HEK293T (cell line): ENCODE data around the gene ODF4.
"Not testable (repeated sequence)": the region's sequence is repeated elsewhere in the genome, so short reads cannot be mapped to it uniquely, and the experiment has no call there.

Experiments
- CTCF ChIA-PET: fragments of 350-600 bp; formaldehyde crosslinking; extraction: SDS; loops from one replicate; lab custom pipeline; 2021; ENCODE audit warnings: antibody characterized with exemption, inconsistent platforms; lab: Yijun Ruan, JAX
- POLR2A ChIA-PET: fragments of 350-600 bp; formaldehyde crosslinking; extraction: SDS; loops from one replicate; lab custom pipeline; 2020; ENCODE audit warnings: antibody characterized with exemption, inconsistent platforms; lab: Yijun Ruan, JAX
- DNase-seq: peaks from one replicate; pipeline ENCODE4 v3.0.0; 2012; ENCODE audit warnings: mixed read lengths; ENCODE audit errors: extremely low spot score
- ARNT ChIP-seq: fragments of 450-650 bp; IDR thresholded peaks from 2 replicates; pipeline ENCODE4 v1.6.1; 2017; ENCODE audit warnings: mild to moderate bottlenecking
- BHLHE40 ChIP-seq: fragments of 450-650 bp; IDR thresholded peaks from 2 replicates; pipeline ENCODE4 v1.6.1; 2016; ENCODE audit warnings: mild to moderate bottlenecking, moderate library complexity, borderline replicate concordance
- CTBP1 ChIP-seq: fragments of 450-650 bp; IDR thresholded peaks from 2 replicates; pipeline ENCODE4 v1.6.1; 2016; ENCODE audit warnings: borderline replicate concordance
- ELF4 ChIP-seq: fragments of 450-650 bp; IDR thresholded peaks from 2 replicates; pipeline ENCODE4 v1.6.1; 2017; ENCODE audit warnings: antibody characterized with exemption
- FOXA1 ChIP-seq: fragments of 450-650 bp; IDR thresholded peaks from 2 replicates; pipeline ENCODE4 v1.6.1; 2016; ENCODE audit warnings: mild to moderate bottlenecking
- FOXK2 ChIP-seq: fragments of 450-650 bp; IDR thresholded peaks from 2 replicates; pipeline ENCODE4 v1.6.1; 2016; ENCODE audit warnings: mild to moderate bottlenecking
- FOXM1 ChIP-seq: fragments of 450-650 bp; IDR thresholded peaks from 2 replicates; pipeline ENCODE4 v1.6.1; 2017; ENCODE audit warnings: mild to moderate bottlenecking, borderline replicate concordance
- HDGF ChIP-seq: fragments of 450-650 bp; IDR thresholded peaks from 2 replicates; pipeline ENCODE4 v1.6.1; 2017; ENCODE audit warnings: antibody characterized with exemption, borderline replicate concordance
- L3MBTL2 ChIP-seq: fragments of 450-650 bp; conservative IDR thresholded peaks from 2 replicates; pipeline ENCODE4 v1.6.1; 2016; ENCODE audit warnings: mild to moderate bottlenecking
- LEF1 ChIP-seq: fragments of 450-650 bp; IDR thresholded peaks from 2 replicates; pipeline ENCODE4 v1.6.1; 2017; ENCODE audit warnings: mild to moderate bottlenecking, borderline replicate concordance
- NFRKB ChIP-seq: fragments of 450-650 bp; IDR thresholded peaks from 2 replicates; pipeline ENCODE4 v1.6.1; 2016; ENCODE audit warnings: mild to moderate bottlenecking, moderate library complexity
- SP1 ChIP-seq: fragments of 450-650 bp; IDR thresholded peaks from 2 replicates; pipeline ENCODE4 v1.6.1; 2017
- SUZ12 ChIP-seq: fragments of 450-650 bp; IDR thresholded peaks from 2 replicates; pipeline ENCODE4 v1.6.1; 2016; ENCODE audit warnings: mild to moderate bottlenecking
- TARDBP ChIP-seq: fragments of 450-650 bp; IDR thresholded peaks from 2 replicates; pipeline ENCODE4 v1.6.1; 2016
- ZNF384 ChIP-seq: fragments of 450-650 bp; IDR thresholded peaks from 2 replicates; pipeline ENCODE4 v1.6.1; 2016
- TF ChIP-seq, protein P1 (sequence below): fragments of 450-650 bp; IDR thresholded peaks from 2 replicates; pipeline ENCODE4 v1.6.1; 2016

ODF4 gene

DNA sequence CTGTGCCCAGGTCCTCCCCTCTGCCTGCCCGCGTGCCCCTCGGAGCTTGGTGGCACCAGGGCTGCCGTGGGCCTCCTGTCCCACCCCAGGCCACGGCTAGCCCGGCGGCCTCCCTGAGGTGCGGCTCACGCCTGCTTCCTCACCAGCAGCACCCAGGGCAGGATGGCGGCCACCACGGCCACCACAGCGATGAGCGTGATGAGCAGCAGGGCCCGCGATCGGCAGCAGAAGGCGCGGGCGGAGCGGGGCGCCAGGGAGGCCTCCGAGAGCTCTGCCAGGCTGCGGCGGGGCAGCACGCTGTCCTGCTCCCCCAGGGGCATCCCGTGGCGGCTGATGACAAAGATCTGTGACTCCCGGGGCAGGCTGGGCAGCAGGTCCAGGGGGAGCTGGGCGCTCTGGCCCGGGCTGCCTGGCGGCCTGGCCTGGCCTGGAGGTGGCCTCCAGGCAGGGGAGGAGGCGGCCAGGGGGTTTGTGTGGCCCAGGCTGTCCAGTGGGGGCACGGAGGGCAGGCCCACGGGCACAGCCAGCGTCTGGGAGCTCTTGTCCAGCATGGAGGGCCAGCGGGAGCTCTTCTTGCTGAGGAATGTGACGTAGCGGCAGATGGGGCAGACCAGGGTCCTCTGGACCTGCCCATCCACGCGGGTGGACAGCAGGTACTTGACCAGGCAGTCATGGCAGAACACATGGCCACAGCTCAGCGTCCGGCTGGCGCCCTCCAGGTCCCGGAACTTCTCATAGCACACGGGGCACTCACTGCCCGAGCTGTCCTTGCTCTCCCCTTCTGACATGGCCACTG, 53.2 kb downstream of the ODF4 start:
- CTCF ChIA-PET, result no interaction called here
- TF ChIP-seq ELF4, result no peak
- TF ChIP-seq SUZ12, result no peak
- no peak for TF ChIP-seq ZNF384
- no peak for TF ChIP-seq HDGF
- no peak for TF ChIP-seq ARNT
- TF ChIP-seq FOXA1, result no peak
- TF ChIP-seq CTBP1, result no peak
- no peak for TF ChIP-seq BHLHE40
- no peak for TF ChIP-seq NFRKB
- no peak for TF ChIP-seq SP1
- TF ChIP-seq FOXM1, result no peak
- no peak for TF ChIP-seq FOXK2
- TF ChIP-seq TARDBP, result no peak
- no peak for TF ChIP-seq L3MBTL2

DNA sequence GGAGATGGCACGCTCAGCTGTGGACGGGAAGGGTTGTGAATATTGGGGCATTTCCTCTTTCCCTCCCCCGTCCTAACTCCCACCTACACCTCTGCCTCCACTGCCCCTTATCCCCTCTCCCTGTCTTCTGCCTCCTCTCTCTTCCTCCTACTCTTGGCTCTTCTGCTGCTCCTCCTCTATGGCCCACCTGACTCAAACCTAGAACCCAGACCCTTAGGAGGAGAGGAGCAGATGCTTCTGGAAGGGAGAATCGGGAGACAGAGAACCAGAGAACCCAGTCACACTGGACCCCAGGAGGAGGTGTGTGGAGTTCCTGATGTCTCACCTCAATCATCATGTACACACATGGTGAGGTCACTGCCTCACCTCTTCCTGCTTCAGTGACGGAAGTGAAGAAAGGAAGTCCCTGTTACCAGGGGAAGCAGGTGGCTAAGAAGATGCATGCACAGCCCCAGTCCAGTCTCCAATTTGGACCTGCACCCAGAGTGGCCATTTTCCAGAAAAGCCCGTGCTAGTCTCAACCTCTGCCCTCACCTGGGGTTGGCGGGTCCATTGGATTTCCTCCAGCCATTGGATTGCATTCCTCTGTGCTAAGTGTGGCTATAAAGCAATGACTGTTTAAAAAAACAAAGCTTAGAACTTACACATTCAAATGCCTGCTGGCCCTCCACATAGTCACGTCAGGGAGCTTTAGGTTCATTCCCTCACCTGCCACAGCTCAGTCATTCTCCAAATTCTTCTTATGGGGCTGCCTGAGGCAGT, 54.0 kb downstream of the ODF4 start:
- DNase-seq, result no peak
- POLR2A ChIA-PET, result interaction anchor here (0.6 to 2.3 kb wide), 5 partner anchors 10 to 202 kb away, joined by 3 to 6 read pairs (median 3); partner anchors contain the start of gene NDEL1
- CTCF ChIA-PET, result interaction anchor here (1.1 kb wide), 1 partner anchor 10 kb away, joined by 3 read pairs; no protein-coding TSS in a partner anchor
- no peak for TF ChIP-seq SUZ12
- TF ChIP-seq FOXK2, result no peak
- TF ChIP-seq, protein P1, sequence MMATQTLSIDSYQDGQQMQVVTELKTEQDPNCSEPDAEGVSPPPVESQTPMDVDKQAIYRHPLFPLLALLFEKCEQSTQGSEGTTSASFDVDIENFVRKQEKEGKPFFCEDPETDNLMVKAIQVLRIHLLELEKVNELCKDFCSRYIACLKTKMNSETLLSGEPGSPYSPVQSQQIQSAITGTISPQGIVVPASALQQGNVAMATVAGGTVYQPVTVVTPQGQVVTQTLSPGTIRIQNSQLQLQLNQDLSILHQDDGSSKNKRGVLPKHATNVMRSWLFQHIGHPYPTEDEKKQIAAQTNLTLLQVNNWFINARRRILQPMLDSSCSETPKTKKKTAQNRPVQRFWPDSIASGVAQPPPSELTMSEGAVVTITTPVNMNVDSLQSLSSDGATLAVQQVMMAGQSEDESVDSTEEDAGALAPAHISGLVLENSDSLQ, result no peak
- no peak for TF ChIP-seq CTBP1
- TF ChIP-seq LEF1, result no peak
- no peak for TF ChIP-seq FOXA1
- no peak for TF ChIP-seq FOXM1
- TF ChIP-seq ARNT, result no peak
- TF ChIP-seq SP1, result no peak
- TF ChIP-seq TARDBP, result no peak

More for the DNA sequence above, 53.2 kb downstream of the ODF4 start:
- DNase-seq, result no peak
- POLR2A ChIA-PET, result interaction anchor here (0.6 to 2.3 kb wide), 4 partner anchors 10 to 201 kb away, joined by 3 to 6 read pairs (median 3); partner anchors contain the start of gene NDEL1

DNA sequence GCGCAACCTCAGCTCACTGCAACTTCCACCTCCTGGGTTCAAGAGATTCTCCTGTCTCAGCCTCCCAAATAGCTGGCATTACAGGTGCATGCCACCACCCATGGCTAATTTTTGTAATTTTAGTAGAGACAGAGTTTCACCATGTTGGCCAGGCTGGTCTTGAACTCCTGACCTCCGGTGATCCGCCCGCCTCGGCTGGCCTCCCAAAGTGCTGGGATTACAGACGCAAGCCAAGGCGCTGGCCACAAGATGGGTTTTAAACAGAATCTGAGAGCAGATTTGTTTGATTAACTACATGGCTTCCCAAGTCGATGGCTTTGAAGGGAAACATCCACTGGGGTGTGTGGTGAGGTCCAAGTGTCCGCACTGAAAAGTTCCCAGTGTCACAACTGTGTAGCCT, 54.9 kb downstream of the ODF4 start:
- POLR2A ChIA-PET, result interaction anchor here (1.7 kb wide), 1 partner anchor 41 kb away, joined by 6 read pairs; the partner anchor contains the start of gene NDEL1
- CTCF ChIA-PET, result interaction anchor here (1.1 kb wide), 1 partner anchor 11 kb away, joined by 3 read pairs; no protein-coding TSS in a partner anchor
- DNase-seq, result not testable (repeated sequence)
